HG03378 (cell line): ENCODE results near the gene ECHDC3.
"Not testable (repeated sequence)": the region's sequence is repeated elsewhere in the genome, so short reads cannot be mapped to it uniquely, and the experiment has no call there.

Experiments used
- ATAC-seq: cut with Tn5 transposase; IDR thresholded peaks from one replicate; pipeline ENCODE4 v1.9.1; 2021; ENCODE audit warnings: mild to moderate bottlenecking, moderate library complexity; ENCODE audit not compliant: unreplicated experiment

ECHDC3 gene

GRCh38 chr10:11742009-11742778 lies at the start of gene ECHDC3:
Gene ECHDC3 (plus strand): TSS chr10:11742382. CDS start chr10:11742577, 195 bp downstream.
- peak; percentile 72 for ATAC-seq

GRCh38 chr10:11693376-11693775 lies 48.8 kb upstream of the ECHDC3 start:
- no peak for ATAC-seq

GRCh38 chr10:11695779-11696178 lies 46.4 kb upstream of the ECHDC3 start:
- ATAC-seq: no peak

- ATAC-seq: peak; percentile 50
Observed at GRCh38 chr10:11697718-11698527, 44.3 kb upstream of the ECHDC3 start.

GRCh38 chr10:11698691-11699549 lies 43.3 kb upstream of the ECHDC3 start:
- peak; percentile 73 for ATAC-seq

- no peak for ATAC-seq
Observed at GRCh38 chr10:11699550-11700097, 42.6 kb upstream of the ECHDC3 start.

- ATAC-seq: no peak
Observed at GRCh38 chr10:11700539-11700938, 41.6 kb upstream of the ECHDC3 start.

GRCh38 chr10:11701451-11702095 lies 40.6 kb upstream of the ECHDC3 start:
- ATAC-seq: no peak

GRCh38 chr10:11702264-11702663 lies 39.9 kb upstream of the ECHDC3 start:
- ATAC-seq: no peak

- ATAC-seq: no peak
Observed at GRCh38 chr10:11704092-11704491, 38.1 kb upstream of the ECHDC3 start.

- ATAC-seq: no peak
Observed at GRCh38 chr10:11705722-11706121, 36.5 kb upstream of the ECHDC3 start.

- no peak for ATAC-seq
Observed at GRCh38 chr10:11706895-11707567, 35.2 kb upstream of the ECHDC3 start.

GRCh38 chr10:11707624-11708350 lies 34.4 kb upstream of the ECHDC3 start:
- no peak for ATAC-seq

- ATAC-seq: not testable (repeated sequence)
Observed at GRCh38 chr10:11708801-11709200, 33.4 kb upstream of the ECHDC3 start.

GRCh38 chr10:11712744-11713143 lies 29.4 kb upstream of the ECHDC3 start:
- ATAC-seq: no peak

GRCh38 chr10:11713186-11713743 lies 28.9 kb upstream of the ECHDC3 start:
- ATAC-seq: no peak

GRCh38 chr10:11713963-11714362 lies 28.2 kb upstream of the ECHDC3 start:
- no peak for ATAC-seq

GRCh38 chr10:11714750-11715365 lies 27.3 kb upstream of the ECHDC3 start:
- no peak for ATAC-seq
